HG03175 (cell line): ENCODE measurements around the gene SEMA6A.
"Not testable (repeated sequence)": the region's sequence is repeated elsewhere in the genome, so short reads cannot be mapped to it uniquely, and the experiment has no call there.

Source experiments
- ATAC-seq: cut with Tn5 transposase; IDR thresholded peaks from one replicate; pipeline ENCODE4 v1.9.1; 2021; ENCODE audit warnings: mild to moderate bottlenecking, moderate library complexity; ENCODE audit not compliant: unreplicated experiment

The SEMA6A gene

DNA sequence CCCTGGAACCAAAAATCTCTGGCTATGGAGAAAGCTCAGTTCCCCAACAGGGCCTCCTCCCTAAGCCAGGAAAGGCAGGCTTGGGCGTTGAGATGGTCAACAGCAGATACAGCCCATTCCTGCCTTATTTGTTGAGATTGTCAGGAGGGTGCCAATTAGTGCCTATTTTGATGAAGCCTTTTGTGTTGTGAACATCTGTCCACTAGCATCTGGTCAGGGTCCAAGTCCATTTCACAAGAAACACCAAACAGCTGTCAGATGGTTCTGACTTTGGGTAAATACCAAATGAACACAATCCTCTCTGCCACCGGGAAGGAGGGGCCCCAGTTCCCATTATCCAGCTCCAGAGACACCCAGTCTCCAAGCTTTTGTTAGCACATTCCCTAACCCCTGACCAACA is 19.9 kb downstream of the SEMA6A start:
- no peak for ATAC-seq

DNA sequence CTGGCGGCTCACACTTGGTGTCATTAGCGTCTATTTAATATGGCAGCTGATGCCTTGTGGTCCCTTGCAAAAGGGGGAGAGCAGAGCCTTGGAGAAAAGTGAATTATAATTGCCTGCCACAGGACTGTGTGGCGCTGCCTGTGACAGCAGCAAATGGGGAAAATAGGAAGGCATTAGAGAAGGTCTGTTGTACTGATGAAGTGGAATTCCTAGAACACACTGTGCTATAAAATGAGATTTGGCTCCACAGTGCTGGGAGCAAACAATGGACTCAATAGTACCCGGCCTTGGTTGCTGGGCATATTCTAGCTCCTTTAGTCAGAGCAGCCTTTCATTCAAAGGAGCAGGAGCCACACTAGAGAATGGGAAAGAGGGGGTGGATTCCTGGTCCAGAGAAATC is 21.3 kb downstream of the SEMA6A start:
- ATAC-seq = no peak

DNA sequence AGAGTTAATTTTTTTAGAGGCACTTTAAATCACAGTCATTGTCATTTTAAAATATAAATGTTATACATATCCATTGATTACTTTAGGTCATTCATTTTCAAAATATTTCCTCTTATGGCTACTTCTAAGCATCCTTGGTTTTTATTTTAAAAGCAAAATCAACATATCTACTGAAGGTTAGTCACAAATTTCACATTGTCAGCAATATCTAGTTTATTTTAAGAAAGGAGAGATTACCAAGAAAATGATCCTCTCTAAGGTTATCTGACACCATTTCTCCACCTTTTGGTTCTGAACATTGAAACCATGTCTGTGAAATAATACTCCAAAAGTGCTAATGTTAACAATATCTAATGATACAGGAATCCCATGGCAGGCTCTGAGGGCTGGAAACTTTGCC is 24.5 kb downstream of the SEMA6A start:
- no peak for ATAC-seq

DNA sequence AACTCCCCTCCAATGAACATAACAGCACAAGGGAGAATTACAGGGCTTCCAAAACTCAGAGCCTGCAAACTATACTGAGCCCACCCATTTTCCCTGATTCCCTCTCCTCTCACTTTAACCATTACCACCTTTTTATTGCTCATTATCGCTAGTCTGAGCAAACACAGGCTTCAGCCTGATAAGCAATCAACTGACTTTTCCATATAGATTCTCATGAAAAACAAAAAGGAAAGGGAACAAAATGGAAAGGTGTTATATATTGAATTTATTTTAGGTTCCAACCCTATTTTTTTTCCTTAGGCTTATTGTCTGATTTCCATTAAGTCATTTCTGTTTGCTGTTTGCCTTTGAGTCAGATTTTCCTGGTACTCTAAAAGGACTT is 27.9 kb downstream of the SEMA6A start:
- ATAC-seq = no peak

DNA sequence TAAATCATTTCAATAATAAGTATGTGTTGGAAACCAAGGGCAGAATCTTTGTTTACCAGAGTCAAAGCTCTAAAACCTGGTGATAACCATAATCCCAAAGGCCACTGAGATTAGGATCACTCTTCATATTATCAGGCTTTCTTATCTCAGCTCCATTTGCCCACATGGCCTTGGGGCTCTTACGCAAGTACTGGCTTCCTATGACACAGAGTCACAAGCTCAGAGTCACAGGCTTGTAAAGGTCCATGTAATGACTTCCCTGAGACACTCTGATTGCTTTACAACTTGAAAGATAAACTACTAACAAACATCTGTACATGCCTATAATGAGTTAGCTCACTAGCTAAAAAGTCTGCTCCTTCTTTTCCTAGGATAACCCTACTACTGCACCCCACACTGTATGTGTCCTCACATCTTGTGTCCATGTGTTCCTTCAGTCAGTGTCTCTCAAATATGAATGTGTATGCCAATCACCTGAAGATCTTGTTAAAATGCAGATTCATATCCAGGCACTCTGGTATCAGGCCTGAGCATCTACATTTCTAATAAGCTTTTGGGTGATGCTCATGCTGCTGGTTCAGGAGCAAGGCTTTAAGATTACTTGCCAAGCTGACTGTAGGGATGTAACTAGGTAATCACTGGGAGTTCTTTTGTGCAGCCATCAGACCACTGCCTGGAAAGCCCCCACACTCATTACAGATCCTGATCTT is 28.4 kb downstream of the SEMA6A start:
- no peak for ATAC-seq

DNA sequence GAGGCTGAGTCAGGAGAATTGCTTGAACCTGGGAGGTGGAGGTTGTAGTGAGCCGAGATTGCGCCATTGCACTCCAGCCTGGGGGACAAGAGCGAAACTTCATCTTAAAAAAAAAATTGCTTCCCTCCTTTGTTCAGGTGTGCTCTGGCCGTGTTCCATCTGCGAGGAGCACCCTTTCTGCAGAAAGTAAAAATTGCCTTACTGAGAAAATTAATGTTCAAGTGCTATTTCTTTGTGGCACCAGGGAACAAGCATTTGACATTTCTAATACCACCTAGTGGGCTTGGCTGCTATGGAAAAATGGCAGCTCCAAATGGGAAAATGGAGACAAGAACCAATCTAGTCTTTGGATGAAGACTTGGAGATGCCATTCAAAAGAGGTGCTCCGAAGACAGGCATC is 29.2 kb downstream of the SEMA6A start:
- not testable (repeated sequence) for ATAC-seq

DNA sequence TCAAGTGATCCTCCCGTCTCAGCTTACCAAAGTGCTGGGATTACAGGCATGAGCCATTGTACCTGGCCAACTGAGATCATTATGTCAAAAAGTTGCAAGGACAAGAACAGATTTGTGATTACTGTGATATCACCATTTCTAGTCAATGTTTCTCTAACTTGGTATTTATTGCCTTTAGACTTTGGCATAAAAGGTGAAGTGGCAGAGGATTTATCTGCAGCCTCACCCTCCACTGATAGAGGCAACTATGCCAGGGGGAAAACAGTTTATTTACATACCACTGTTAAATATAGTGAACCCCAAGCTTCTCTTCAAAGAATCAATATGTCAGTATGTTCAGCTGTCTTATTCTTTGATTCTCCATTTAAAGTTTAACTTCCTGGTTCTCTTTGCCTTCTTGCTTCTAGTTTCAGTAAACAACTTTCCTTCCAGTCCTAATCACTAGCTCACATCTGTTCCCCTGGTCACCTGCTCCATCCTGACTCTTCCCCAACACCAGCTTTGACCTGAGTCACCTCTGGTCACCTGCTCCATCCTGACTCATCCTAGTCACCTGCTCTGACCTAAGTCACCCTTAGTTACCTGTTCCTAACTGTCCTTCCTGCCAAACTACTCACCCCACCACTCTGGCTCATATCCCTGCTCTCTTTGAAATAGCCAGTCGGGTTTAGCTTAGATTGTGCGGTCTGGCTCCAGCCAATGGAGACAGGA is 29.9 kb downstream of the SEMA6A start:
- ATAC-seq = no peak

DNA sequence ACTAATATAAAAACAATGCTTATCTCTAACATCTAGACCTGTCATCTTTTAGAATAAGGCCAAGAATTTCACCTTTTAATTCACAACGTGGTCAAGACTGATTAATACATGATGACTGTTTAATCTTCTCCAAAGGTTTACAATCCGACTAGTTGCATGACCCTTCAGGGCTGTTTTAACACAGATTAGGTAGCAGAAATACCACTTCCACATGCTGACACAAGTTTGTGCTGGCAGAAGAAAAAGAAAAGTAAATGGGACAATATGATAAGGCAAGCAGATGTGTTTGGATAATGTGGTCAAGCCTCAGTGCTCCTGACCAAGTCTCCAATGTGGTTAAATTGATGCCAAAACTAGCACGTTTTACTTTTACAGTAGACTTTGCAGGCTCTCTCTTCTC is 31.1 kb downstream of the SEMA6A start:
- ATAC-seq = no peak

DNA sequence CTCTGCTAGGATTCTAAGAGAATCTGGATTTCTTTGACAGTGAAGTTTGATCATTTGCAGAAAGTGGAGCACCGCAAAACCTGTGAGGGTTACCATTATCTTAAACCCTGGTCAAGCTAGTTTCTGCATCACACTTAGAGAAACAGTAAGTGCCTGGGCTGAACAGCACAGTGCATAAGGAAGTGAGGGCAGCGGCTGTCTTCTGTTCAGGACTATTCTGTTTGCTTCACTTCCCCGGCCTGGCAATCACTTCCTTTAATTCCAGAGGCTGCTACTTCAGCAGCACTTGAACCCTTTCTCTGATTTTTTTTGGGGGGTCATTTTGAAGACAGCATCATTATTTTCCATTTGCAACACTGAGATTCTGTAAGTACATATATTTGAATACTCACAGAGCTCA is 32.0 kb downstream of the SEMA6A start:
- ATAC-seq = no peak

DNA sequence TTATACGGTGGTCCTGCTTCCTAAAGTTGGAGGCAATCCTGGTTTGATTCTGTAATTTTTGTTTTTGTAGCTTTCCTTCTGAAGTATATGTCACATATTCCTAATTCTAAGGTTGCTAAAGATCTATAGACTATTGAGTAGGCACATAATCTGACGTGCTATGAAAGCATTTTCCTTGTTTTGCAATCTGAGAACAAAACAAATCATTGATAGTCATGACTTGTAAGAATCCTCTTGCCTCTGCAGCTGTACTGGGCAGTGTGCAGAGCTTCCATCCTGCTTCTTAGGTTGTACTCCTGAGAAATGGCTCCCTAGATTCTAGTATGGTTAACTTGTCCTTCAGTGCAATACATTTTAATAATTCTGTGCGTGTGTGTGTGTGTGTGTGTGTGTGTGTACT is 35.4 kb downstream of the SEMA6A start:
- no peak for ATAC-seq

DNA sequence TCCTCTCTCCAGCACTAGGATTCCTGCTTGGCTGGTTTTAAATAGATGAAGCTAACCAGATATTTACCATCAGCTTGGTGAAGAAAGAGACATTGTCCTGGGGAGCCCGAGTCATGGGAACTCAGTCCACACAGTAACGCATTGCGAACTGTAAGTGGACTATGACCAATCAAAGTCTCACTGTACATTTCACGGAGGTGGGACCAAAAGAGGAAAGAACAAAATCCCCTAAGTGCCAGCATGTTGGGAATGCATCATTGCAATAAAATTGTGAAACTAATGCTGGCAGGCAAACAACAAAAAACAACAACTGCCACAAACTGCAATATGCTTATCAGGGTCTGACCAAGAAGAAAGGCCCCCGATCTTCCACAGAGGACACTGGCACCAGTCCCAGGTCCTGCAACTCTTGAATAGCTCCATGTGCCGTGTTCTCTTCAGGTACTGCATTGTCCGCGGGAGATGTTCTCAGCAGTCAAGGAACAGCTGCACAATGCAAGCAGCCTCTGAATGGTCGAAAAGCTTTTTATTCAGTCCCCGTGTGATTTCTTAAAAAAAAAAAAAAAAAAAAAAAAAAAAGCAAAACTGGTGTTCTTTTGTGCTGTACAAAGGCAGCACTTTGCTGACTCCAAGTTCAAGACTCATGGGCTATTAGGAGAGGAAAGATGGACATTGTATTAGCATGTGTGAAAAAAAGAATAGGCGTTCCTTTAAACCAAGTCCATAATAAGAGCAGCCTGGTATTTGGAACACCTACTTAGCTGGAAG is 38.1 kb downstream of the SEMA6A start:
- no peak for ATAC-seq

DNA sequence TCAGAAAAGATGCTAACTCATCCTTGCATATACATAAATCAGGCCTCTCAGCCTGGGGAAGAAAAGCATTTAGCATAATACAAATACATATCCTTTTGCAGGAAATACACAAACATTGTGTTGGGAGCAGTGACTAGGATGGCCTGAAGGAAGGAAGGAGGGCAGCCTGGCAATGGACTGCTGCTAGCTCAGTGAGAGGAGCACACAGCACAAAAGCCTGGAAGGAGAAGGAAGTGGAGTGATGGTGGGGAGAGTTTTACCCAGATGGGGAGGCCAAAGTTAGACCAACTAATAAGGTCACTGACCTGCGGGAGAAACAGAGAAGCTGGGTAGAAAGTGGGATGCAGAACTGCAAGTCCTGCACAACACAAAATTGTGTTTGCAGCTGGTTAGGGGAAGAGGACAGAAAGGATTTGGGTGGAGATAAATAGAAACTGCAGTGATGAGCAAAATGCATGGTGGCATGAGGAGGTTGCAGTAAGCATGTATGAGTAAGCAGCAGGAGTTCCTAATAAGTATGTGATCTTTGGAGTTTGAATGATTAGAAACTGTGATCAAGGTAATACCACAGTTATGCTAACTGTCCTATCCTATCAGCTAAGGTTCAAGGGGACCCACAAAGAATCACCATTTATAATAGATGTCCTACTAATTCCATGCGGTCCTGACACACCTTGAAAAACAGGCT is 39.5 kb downstream of the SEMA6A start:
- ATAC-seq = no peak

DNA sequence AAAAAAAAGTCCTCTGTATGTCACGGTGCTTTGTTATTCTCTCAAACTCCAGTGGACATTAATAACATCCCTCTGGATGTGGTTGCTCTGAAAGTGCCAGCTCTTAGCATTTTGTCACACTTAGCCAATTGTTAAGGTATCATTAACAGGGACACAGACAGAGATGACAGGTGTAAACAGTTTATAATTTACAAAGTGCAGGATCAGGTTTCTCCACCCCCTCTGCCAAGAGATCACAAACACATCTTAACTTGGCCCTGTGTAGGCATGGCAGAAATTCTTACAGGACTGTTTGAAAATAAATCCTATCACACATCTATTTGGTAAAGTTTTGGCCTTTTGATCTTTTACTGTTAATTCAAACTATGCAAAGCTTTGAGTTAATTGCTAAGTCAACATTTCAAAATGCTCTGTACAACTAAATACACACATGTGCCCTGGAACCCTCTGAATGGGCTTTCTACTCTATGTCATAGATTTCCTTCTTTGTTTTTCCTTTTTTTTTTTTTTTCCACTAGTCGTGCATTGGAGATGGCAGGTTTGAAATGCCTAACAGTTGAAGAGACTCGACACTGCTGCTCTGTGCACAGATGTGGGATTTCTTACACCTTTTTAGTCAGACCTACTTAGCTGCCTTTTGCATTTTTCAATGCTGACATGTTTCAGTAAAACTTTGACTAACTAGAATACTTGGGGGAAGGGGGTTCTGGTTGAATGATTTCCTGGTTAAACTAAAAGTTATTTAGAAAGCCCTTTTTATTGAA is 41.7 kb downstream of the SEMA6A start:
- ATAC-seq = peak; percentile 86

DNA sequence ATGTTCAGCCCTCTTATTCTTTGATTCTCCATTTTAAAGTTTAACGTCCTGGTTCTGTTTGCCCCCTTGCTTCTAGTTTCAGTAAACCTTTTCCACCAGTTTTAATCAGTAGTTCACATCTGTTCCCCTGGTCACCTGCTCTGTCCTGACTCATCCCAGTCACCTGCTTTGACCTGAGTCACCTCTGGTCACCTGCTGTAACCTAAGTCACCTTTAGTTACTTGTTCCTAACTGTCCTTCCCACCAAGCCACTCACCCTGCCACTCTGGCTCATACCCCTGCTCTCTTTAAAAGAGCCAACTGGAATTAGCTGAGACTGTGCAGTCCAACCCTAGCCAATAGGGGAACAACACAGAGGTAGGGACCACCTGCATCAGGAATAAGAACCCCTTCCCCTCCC is 43.0 kb downstream of the SEMA6A start:
- ATAC-seq = no peak

DNA sequence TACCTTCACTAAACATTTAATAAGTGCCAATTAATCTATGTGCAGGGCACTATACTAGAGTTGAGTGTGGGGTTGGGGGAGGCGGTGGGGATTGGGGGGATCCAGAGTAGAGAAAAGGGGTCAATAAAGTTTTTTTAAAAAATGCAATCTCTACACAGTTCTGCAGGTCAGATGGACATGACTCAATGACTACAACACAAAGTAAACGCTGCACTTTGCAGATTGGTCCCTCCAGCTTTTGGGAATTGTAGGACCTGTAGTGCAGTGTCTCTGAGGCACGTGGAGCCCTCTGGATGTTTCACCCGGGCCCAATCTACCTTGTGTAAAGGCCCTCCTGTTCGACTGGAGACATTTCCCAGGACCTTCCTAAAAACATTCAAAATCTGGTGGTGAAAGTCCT is 43.5 kb downstream of the SEMA6A start:
- ATAC-seq = no peak

DNA sequence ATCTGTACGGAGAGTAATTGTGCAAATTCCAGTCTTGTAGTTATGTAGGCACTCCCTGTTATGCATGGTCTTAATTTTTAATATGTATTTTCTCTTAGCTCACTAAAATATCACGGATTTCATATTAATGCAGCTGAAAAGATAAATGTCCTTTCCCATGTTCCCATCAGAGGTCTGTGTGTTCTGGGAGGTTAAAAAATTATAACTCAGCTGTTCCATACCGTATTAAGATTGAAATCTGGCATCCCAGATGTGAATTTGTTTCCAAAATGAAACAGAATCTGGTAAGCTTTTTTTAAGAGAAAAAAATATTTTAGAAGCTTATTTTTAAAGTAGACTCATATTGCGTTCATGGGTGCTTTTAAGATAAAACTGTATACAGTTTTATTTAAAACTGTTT is 44.3 kb downstream of the SEMA6A start:
- no peak for ATAC-seq

DNA sequence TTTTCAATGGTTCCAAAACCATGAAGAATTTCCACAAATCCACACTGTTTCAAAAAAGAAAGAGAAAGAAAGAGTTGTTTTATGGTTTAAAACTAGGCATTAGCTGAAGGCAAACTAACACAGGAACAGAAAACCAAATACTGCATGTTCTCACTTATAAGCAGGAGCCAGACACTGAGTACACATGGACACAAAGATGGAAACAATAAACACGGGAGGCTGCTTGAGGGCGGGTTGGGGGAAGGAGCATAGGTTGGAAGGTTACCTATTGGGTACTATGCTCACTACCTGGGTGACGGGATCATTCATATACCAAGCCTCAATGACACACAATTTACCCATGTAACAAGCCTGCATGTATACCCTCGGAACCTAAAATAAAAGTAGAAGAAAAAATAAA is 45.0 kb downstream of the SEMA6A start:
- no peak for ATAC-seq

DNA sequence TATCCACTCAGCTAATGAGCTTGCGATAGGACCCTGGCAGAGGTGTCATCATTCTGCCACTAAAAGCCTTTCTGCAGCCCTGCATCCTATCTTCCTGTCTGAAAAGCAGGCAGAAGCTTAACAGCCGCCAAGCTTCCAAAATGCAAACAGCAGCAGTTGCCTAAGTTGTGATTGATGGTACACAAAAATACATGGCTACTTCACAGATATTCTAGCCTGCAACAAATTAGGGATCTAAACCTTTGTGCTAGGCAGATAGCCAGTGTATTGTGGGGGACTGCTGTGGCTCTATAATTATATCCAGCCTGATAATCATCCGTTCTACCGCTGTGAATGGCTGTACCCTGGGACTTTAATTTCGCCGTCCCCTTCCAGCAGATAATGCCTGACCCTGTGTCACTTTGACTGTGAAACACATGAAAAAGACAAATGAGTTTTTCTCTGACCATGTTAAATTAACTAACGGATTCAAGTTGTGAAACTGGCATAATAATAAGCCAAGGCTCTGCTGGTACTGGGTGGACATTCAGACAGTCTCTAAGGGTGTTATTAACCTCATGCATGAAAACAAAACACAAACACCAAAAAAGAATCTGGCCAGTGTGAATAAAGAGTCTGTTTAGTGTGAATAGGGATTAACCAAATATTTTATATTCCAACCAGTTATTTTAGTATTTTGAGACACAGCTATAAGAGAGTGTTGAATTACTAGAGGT is 45.9 kb downstream of the SEMA6A start:
- no peak for ATAC-seq

DNA sequence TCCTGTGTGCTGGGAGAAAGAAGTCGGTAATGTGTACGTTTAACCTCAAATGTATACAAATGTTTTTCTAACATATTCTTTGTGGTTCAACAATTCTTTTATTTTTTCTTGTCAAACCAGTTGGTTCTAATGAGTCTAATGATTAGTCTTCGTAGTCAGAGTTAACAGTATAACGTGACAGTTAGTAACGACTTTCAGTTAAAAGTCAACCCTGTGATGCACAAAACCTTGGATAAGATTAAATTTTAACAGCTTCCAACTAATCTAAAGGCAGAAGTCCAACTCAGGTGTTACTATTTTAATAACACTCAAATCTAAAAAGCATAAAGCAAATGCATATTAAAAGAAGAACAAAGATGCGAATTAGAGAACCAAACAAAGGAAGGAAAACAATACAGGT is 47.0 kb downstream of the SEMA6A start:
- ATAC-seq = no peak

DNA sequence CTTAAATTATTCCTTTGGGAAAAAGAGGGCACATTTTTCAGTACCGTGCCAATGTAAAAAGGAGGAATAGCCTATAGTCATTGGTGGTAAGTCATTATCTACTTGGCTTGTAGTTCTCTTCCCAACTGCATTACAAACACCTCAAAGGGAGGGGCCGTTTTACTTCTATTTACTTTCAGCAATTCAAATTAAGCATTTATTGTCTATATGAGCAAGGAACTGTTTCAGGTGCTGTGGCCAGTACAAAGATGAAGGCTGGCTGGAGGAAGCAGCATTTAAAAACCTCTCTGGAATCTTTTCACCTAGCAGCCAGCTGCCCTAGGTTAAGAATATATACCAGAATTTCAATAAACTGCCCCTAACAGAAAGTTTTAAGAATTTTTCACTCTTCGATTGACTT is 48.9 kb downstream of the SEMA6A start:
- ATAC-seq = no peak
